Ishikawa (cell line): Measurements from ENCODE around the gene SDR39U1.
A peak's percentile ranks its signal among the peaks of the same experiment; 100 is the strongest.

Experiments
- CEBPB ChIP-seq: IDR thresholded peaks from 2 replicates; pipeline ENCODE4 v1.6.1; 2012
- CREB1 ChIP-seq: IDR thresholded peaks from 2 replicates; pipeline ENCODE4 v1.6.1; 2012; ENCODE audit warnings: low read depth
- EGR1 ChIP-seq: IDR thresholded peaks from 2 replicates; pipeline ENCODE4 v1.6.1; 2012
- EP300 ChIP-seq: IDR thresholded peaks from 2 replicates; pipeline ENCODE4 v1.6.1; 2012; ENCODE audit warnings: borderline replicate concordance
- FOXM1 ChIP-seq: IDR thresholded peaks from 2 replicates; pipeline ENCODE4 v1.6.1; 2012; ENCODE audit warnings: low read depth, borderline replicate concordance
- MAX ChIP-seq: IDR thresholded peaks from 2 replicates; pipeline ENCODE4 v1.6.1; 2012
- NFIC ChIP-seq: IDR thresholded peaks from 2 replicates; pipeline ENCODE4 v1.6.1; 2012
- RAD21 ChIP-seq: IDR thresholded peaks from 2 replicates; pipeline ENCODE4 v1.6.1; 2012; ENCODE audit warnings: low read depth
- REST ChIP-seq: IDR thresholded peaks from 2 replicates; pipeline ENCODE4 v1.6.1; 2012; ENCODE audit warnings: low read depth, mild to moderate bottlenecking
- TAF1 ChIP-seq: IDR thresholded peaks from 2 replicates; pipeline ENCODE4 v1.6.1; 2012; ENCODE audit warnings: low read depth, mild to moderate bottlenecking
- TCF12 ChIP-seq: IDR thresholded peaks from 2 replicates; pipeline ENCODE4 v1.6.1; 2012; ENCODE audit warnings: low read depth
- TEAD4 ChIP-seq: IDR thresholded peaks from 2 replicates; pipeline ENCODE4 v1.6.1; 2012
- USF1 ChIP-seq: IDR thresholded peaks from 2 replicates; pipeline ENCODE4 v1.6.1; 2012
- YY1 ChIP-seq: IDR thresholded peaks from 2 replicates; pipeline ENCODE4 v1.6.1; 2012; ENCODE audit warnings: low read depth
- ZBTB7A ChIP-seq: IDR thresholded peaks from 2 replicates; pipeline ENCODE4 v1.6.1; 2012; ENCODE audit warnings: low read depth

SDR39U1 gene

GRCh38 chr14:24438223-24439097 is 4.1 kb downstream of the SDR39U1 start:
- TF ChIP-seq CREB1, result no peak

GRCh38 chr14:24437736-24438067 is 4.9 kb downstream of the SDR39U1 start:
- TF ChIP-seq YY1, result no peak
- no peak for TF ChIP-seq NFIC
- TF ChIP-seq USF1, result no peak
- TF ChIP-seq TCF12, result no peak
- TF ChIP-seq TAF1, result no peak
- TF ChIP-seq MAX, result no peak
- TF ChIP-seq EP300, result no peak
- TF ChIP-seq CREB1, result no peak
- TF ChIP-seq ZBTB7A, result no peak
- no peak for TF ChIP-seq FOXM1

- TF ChIP-seq MAX (no peak), YY1 (no peak), EGR1 (no peak), TAF1 (no peak), TCF12 (no peak), TEAD4 (no peak), RAD21 (no peak), EP300 (no peak), FOXM1 (no peak), CEBPB (no peak), USF1 (no peak), REST (no peak), NFIC (no peak), CREB1 (no peak), ZBTB7A (no peak)
These were observed 5.4 kb downstream of the SDR39U1 start for GRCh38 chr14:24437020-24437735.

- peak; percentile 81 for TF ChIP-seq RAD21
- TF ChIP-seq ZBTB7A, result no peak
These were observed 6.1 kb downstream of the SDR39U1 start for GRCh38 chr14:24436355-24437019.

GRCh38 chr14:24435998-24436354 is 6.6 kb downstream of the SDR39U1 start:
- TF ChIP-seq ZBTB7A (no peak), TCF12 (no peak), CEBPB (no peak), FOXM1 (no peak), MAX (no peak), USF1 (no peak), REST (no peak)
